GM19463 (cell line): ENCODE measurements around the gene BTBD2.

ENCODE experiments used
- ATAC-seq: cut with Tn5 transposase; IDR thresholded peaks from one replicate; pipeline ENCODE4 v1.9.1; 2021; ENCODE audit warnings: mild to moderate bottlenecking, moderate library complexity; ENCODE audit not compliant: unreplicated experiment

The BTBD2 gene

GRCh38 chr19:2050991-2051772 lies 35.7 kb upstream of the BTBD2 start, which contains the start of gene MKNK2:
Gene MKNK2 (minus strand): TSS chr19:2051244. CDS start chr19:2050851, 393 bp downstream.
- ATAC-seq, result peak; percentile 49

- no peak for ATAC-seq
Measured at GRCh38 chr19:2050349-2050990, 35.0 kb upstream of the BTBD2 start.

- ATAC-seq, result no peak
Measured at GRCh38 chr19:2049741-2050348, 34.3 kb upstream of the BTBD2 start.

- no peak for ATAC-seq
Measured at GRCh38 chr19:2048959-2049740, 33.6 kb upstream of the BTBD2 start.

GRCh38 chr19:2048104-2048958 lies 32.8 kb upstream of the BTBD2 start:
- no peak for ATAC-seq

- ATAC-seq, result no peak
Measured at GRCh38 chr19:2047449-2048103, 32.1 kb upstream of the BTBD2 start.

- ATAC-seq, result no peak
Measured at GRCh38 chr19:2047076-2047448, 31.5 kb upstream of the BTBD2 start.

- ATAC-seq, result no peak
Measured at GRCh38 chr19:2046046-2046907, 30.8 kb upstream of the BTBD2 start.

GRCh38 chr19:2045501-2046045 lies 30.1 kb upstream of the BTBD2 start:
- ATAC-seq, result no peak

GRCh38 chr19:2044709-2045500 lies 29.4 kb upstream of the BTBD2 start:
- ATAC-seq, result no peak

- no peak for ATAC-seq
Measured at GRCh38 chr19:2043961-2044708, 28.6 kb upstream of the BTBD2 start.

GRCh38 chr19:2043251-2043641 lies 27.7 kb upstream of the BTBD2 start:
- no peak for ATAC-seq

- no peak for ATAC-seq
Measured at GRCh38 chr19:2042485-2043250, 27.2 kb upstream of the BTBD2 start.

- peak; percentile 76 for ATAC-seq
Measured at GRCh38 chr19:2041683-2042484, 26.4 kb upstream of the BTBD2 start.

GRCh38 chr19:2041433-2041682 lies 25.8 kb upstream of the BTBD2 start:
- ATAC-seq, result no peak
